H9 (cell line): Measurements from ENCODE around the gene AKR7A2. TPM values are rescaled to one million over a fixed set of nuclear protein-coding genes. Genes with fewer than 3 reads are reported as not detected.
A peak's percentile ranks its signal among the peaks of the same experiment; 100 is the strongest.

Experiments used
- DNase-seq: peaks from one replicate; pipeline ENCODE4 v3.0.0-alpha.2; 2017
- H2AFZ ChIP-seq: one replicate; pipeline ENCODE4 v1.6.1; 2013; ENCODE audit warnings: mild to moderate bottlenecking, low read length, control low read depth, moderate library complexity
- H2AK5ac ChIP-seq: 2 replicates; pipeline ENCODE4 v1.6.1; 2013; ENCODE audit warnings: low read length, control low read depth, mixed read lengths; ENCODE audit not compliant: insufficient read length
- H2BK120ac ChIP-seq: one replicate; pipeline ENCODE4 v1.6.1; 2013; ENCODE audit warnings: low read depth, mild to moderate bottlenecking, low read length, control low read depth, inconsistent platforms; ENCODE audit not compliant: poor library complexity, severe bottlenecking
- H2BK12ac ChIP-seq: 2 replicates; pipeline ENCODE4 v1.6.1; 2013; ENCODE audit warnings: low read length, control low read depth, mixed read lengths, low read depth; ENCODE audit not compliant: insufficient read length
- H2BK15ac ChIP-seq: 2 replicates; pipeline ENCODE4 v1.6.1; 2013; ENCODE audit warnings: low read depth, low read length, control low read depth
- H2BK20ac ChIP-seq: one replicate; pipeline ENCODE4 v1.6.1; 2013; ENCODE audit warnings: low read depth, mild to moderate bottlenecking, low read length, control low read depth, inconsistent platforms; ENCODE audit not compliant: poor library complexity, severe bottlenecking
- H2BK5ac ChIP-seq: 2 replicates; pipeline ENCODE4 v1.6.1; 2013; ENCODE audit warnings: low read length, control low read depth, mixed read lengths; ENCODE audit not compliant: insufficient read length
- H3K14ac ChIP-seq: 2 replicates; pipeline ENCODE4 v1.6.1; 2013; ENCODE audit warnings: low read length, control low read depth; ENCODE audit not compliant: insufficient read depth
- H3K18ac ChIP-seq: 2 replicates; pipeline ENCODE4 v1.6.1; 2013; ENCODE audit warnings: low read depth, mild to moderate bottlenecking, mixed read lengths, low read length, control low read depth; ENCODE audit not compliant: insufficient read length
- H3K23ac ChIP-seq: 2 replicates; pipeline ENCODE4 v1.6.1; 2013; ENCODE audit warnings: low read length, control low read depth, mixed read lengths, low read depth; ENCODE audit not compliant: insufficient read length
- H3K23me2 ChIP-seq: 2 replicates; pipeline ENCODE4 v1.6.1; 2013; ENCODE audit warnings: low read depth, mild to moderate bottlenecking, mixed read lengths, low read length, control low read depth; ENCODE audit not compliant: insufficient read length, poor library complexity, severe bottlenecking
- H3K27ac ChIP-seq: 2 replicates; pipeline ENCODE4 v1.5.1; 2013; ENCODE audit warnings: low read length, control low read depth, mixed read lengths, low read depth; ENCODE audit not compliant: insufficient read length
- H3K27me3 ChIP-seq: 2 replicates; pipeline ENCODE4 v1.6.1; 2013; ENCODE audit warnings: low read length, control low read depth, inconsistent platforms; ENCODE audit not compliant: insufficient read depth
- H3K4ac ChIP-seq: 2 replicates; pipeline ENCODE4 v1.6.1; 2013; ENCODE audit warnings: low read depth, mild to moderate bottlenecking, control low read depth, inconsistent platforms, low read length, moderate library complexity
- H3K4me1 ChIP-seq: 2 replicates; pipeline ENCODE4 v1.6.1; 2013; ENCODE audit warnings: low read length, control low read depth, inconsistent platforms; ENCODE audit not compliant: insufficient read depth
- H3K4me2 ChIP-seq: 2 replicates; pipeline ENCODE4 v1.6.1; 2013; ENCODE audit warnings: low read length, control low read depth, mixed read lengths; ENCODE audit not compliant: insufficient read length, insufficient read depth
- H3K56ac ChIP-seq: 2 replicates; pipeline ENCODE4 v1.6.1; 2013; ENCODE audit warnings: low read depth, mild to moderate bottlenecking, mixed read lengths, low read length, control low read depth; ENCODE audit not compliant: insufficient read length
- H3K79me1 ChIP-seq: 2 replicates; pipeline ENCODE4 v1.6.1; 2013; ENCODE audit warnings: low read depth, mild to moderate bottlenecking, moderate library complexity, low read length, control low read depth, inconsistent platforms; ENCODE audit not compliant: insufficient read depth, poor library complexity, severe bottlenecking
- H3K79me2 ChIP-seq: 2 replicates; pipeline ENCODE4 v1.6.1; 2013; ENCODE audit warnings: low read length, control low read depth, inconsistent platforms; ENCODE audit not compliant: insufficient read depth
- H3K9ac ChIP-seq: 2 replicates; pipeline ENCODE4 v1.6.1; 2013; ENCODE audit warnings: low read length, control low read depth, mixed read lengths; ENCODE audit not compliant: insufficient read length; ENCODE audit errors: extremely low read depth
- H3K9me3 ChIP-seq: one replicate; pipeline ENCODE4 v1.6.1; 2013; ENCODE audit warnings: low read depth, low read length, inconsistent platforms; ENCODE audit not compliant: control insufficient read depth
- H3T11ph ChIP-seq: one replicate; pipeline ENCODE4 v1.6.1; 2013; ENCODE audit warnings: mild to moderate bottlenecking, low read length, control low read depth, inconsistent platforms
- H4K20me1 ChIP-seq: one replicate; pipeline ENCODE4 v1.6.1; 2013; ENCODE audit not compliant: control insufficient read depth, insufficient read length, insufficient read depth
- H4K5ac ChIP-seq: 2 replicates; pipeline ENCODE4 v1.6.1; 2013; ENCODE audit warnings: low read depth, mild to moderate bottlenecking, mixed read lengths, low read length, control low read depth; ENCODE audit not compliant: insufficient read length
- H4K8ac ChIP-seq: replicated peaks from 2 replicates; pipeline ENCODE4 v1.6.1; 2013; ENCODE audit warnings: low read length, control low read depth, mixed read lengths, low read depth; ENCODE audit not compliant: insufficient read length
- H4K91ac ChIP-seq: 2 replicates; pipeline ENCODE4 v1.6.1; 2013; ENCODE audit warnings: low read depth, mild to moderate bottlenecking, moderate library complexity, mixed read lengths, low read length, control low read depth; ENCODE audit not compliant: insufficient read length
- H3K27ac Mint-ChIP-seq, 3 experiments: 2 replicates in 2 of 3; 3 replicates in 1 of 3; pipeline ENCODE4 v1.8.0; 2020 to 2021; ENCODE audit warnings: mixed read lengths in 3 of 3, mild to moderate bottlenecking in 1 of 3, moderate library complexity in 1 of 3
- H3K27me3 Mint-ChIP-seq: 2 replicates; pipeline ENCODE4 v1.8.0; 2021; ENCODE audit warnings: low read depth, mild to moderate bottlenecking, moderate library complexity, mixed read lengths
- H3K36me3 Mint-ChIP-seq, 3 experiments: 2 replicates in 2 of 3; 3 replicates in 1 of 3; pipeline ENCODE4 v1.8.0; 2020 to 2021; ENCODE audit warnings: low read depth in 3 of 3, mixed read lengths in 3 of 3; ENCODE audit not compliant: insufficient read depth in 1 of 3
- H3K4me1 Mint-ChIP-seq, 2 experiments: 2 replicates each; pipeline ENCODE4 v1.8.0; 2020; ENCODE audit warnings: mixed read lengths in 2 of 2
- H3K4me3 Mint-ChIP-seq, 2 experiments: 2 replicates in 1 of 2; 3 replicates in 1 of 2; pipeline ENCODE4 v1.8.0; 2020 to 2021; ENCODE audit warnings: mild to moderate bottlenecking in 2 of 2, mixed read lengths in 2 of 2, moderate library complexity in 1 of 2
- H3K9me3 Mint-ChIP-seq, 2 experiments: 2 replicates in 1 of 2; 3 replicates in 1 of 2; pipeline ENCODE4 v1.8.0; 2020; ENCODE audit warnings: mild to moderate bottlenecking in 2 of 2, mixed read lengths in 2 of 2, moderate library complexity in 1 of 2
- WGBS: extraction: QIAGEN DNeasy Blood & Tissue Kit; methylation state at CpG from one replicate; pipeline ENCODE4 v1.1.7; 2013; ENCODE audit warnings: missing lambda C conversion rate, low lambda C conversion rate, mixed read lengths; ENCODE audit not compliant: insufficient read length; ENCODE audit errors: extremely low coverage; 5-methylcytosine and 5-hydroxymethylcytosine counted together
- total RNA-seq: library from RNA; stranded (reverse); gene quantifications from 2 replicates; pipeline ENCODE4 v1.2.1, GENCODE V29; 2021
- TF ChIP-seq, protein P1 (sequence below): fragments of 200-600 bp; sonication (generic); conservative IDR thresholded peaks from 3 replicates; pipeline ENCODE4 v1.8.0; 2021; ENCODE audit warnings: antibody characterized with exemption, mild to moderate bottlenecking

Gene AKR7A2
- total RNA-seq, 1 experiment from 2014 or later = 50.3 TPM

DNA sequence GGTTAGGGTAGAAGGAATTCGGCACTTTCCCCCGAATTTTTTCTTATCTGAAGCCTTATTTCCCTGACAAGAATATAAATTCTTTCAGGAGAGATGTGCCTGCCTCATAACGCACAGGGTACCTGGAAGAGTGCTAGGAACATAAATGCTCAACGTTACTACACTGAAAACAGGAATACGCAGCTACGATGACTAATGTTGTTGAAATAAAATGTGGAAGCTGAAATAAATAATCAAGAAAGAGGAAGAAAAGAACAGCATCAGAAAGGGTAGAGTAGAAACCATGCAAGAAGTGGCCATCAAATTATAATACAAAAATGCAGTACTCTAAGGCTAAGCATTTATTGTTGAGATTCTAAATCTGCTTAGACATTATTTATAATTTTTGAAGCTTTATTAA is 34.1 kb upstream of the AKR7A2 start:
- Histone ChIP-seq H3K4ac (no peak overlapping the region), H4K5ac (no peak overlapping the region), H3K14ac (no peak overlapping the region), H3K9ac (no peak overlapping the region), H2BK12ac (no peak overlapping the region), H4K91ac (no peak overlapping the region), H2BK5ac (no peak overlapping the region), H3K23ac (no peak overlapping the region), H3K79me1 (no peaks in the 10 kb centered on the region), H3K27ac (no peak overlapping the region), H3K18ac (no peak overlapping the region), H4K20me1 (no peaks in the 10 kb centered on the region), H3K56ac (no peak overlapping the region), H2BK15ac (no peak overlapping the region), H3K4me1 (peaks cover 2% of the 10 kb centered on the region; the same call in 1 of the 2 replicates), H2BK120ac (no peak overlapping the region), H3T11ph (no peak overlapping the region), H3K23me2 (no peaks in the 10 kb centered on the region), H3K27me3 (no peaks in the 10 kb centered on the region), H3K9me3 (no peaks in the 10 kb centered on the region), H2BK20ac (no peak overlapping the region), H2AFZ (no peak overlapping the region), H2AK5ac (no peak overlapping the region), H3K79me2 (no peaks in the 10 kb centered on the region), H3K4me2 (no peak overlapping the region), H4K8ac (no peak overlapping the region)
- Mint-ChIP-seq H3K4me1 (peaks cover 6 to 10% of the 10 kb centered on the region in 2 experiments), H3K9me3 (no peaks in the 10 kb centered on the region), H3K27me3 (no peaks in the 10 kb centered on the region; the same call in none of the 2 replicates), H3K4me3 (no peak overlapping the region), H3K27ac (peak overlapping the region in 1 of 3 experiments; percentile 14; a peak in 1 of 7 replicates), H3K36me3 (peaks cover 18 to 56% (median 36%) of the 10 kb centered on the region in 3 experiments; a peak in 6 of 7 replicates)
- TF ChIP-seq, protein P1, sequence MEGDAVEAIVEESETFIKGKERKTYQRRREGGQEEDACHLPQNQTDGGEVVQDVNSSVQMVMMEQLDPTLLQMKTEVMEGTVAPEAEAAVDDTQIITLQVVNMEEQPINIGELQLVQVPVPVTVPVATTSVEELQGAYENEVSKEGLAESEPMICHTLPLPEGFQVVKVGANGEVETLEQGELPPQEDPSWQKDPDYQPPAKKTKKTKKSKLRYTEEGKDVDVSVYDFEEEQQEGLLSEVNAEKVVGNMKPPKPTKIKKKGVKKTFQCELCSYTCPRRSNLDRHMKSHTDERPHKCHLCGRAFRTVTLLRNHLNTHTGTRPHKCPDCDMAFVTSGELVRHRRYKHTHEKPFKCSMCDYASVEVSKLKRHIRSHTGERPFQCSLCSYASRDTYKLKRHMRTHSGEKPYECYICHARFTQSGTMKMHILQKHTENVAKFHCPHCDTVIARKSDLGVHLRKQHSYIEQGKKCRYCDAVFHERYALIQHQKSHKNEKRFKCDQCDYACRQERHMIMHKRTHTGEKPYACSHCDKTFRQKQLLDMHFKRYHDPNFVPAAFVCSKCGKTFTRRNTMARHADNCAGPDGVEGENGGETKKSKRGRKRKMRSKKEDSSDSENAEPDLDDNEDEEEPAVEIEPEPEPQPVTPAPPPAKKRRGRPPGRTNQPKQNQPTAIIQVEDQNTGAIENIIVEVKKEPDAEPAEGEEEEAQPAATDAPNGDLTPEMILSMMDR = no peak
- WGBS = no CpG with 5 or more reads among the region's 6 CpGs
- DNase-seq = no peak
